CD14-positive monocyte (primary cell): ENCODE measurements around the gene DZANK1. TPM values are rescaled to one million over a fixed set of nuclear protein-coding genes. Genes with fewer than 3 reads are reported as not detected.

ENCODE experiments used
- DNase-seq, 3 donors: peaks; one replicate each; pipeline ENCODE4 v3.0.0-alpha.2; 2011 to 2022
- H2AFZ ChIP-seq: 2 replicates; pipeline ENCODE4 v1.6.0; 2012; ENCODE audit warnings: mild to moderate bottlenecking, low read depth, low read length, inconsistent platforms; ENCODE audit not compliant: insufficient read depth, poor library complexity, severe bottlenecking
- H3K27ac ChIP-seq, 2 donors: 1 replicate in 1 of 2; 2 replicates in 1 of 2; pipeline ENCODE4 v1.5.1; 2012 to 2013; ENCODE audit warnings: low read length in 2 of 2, control low read depth in 1 of 2, inconsistent platforms in 1 of 2, low read depth in 1 of 2, mild to moderate bottlenecking in 1 of 2
- H3K27me3 ChIP-seq, 2 donors: one replicate each; pipeline versions ENCODE4 v1.6.0 to v1.6.1; 2011 to 2013; ENCODE audit warnings: low read length in 2 of 2; ENCODE audit not compliant: control insufficient read depth in 2 of 2, insufficient read depth in 2 of 2
- H3K36me3 ChIP-seq, 2 donors: replicated peaks in 1 of 2; 1 replicate in 1 of 2; 2 replicates in 1 of 2; pipeline versions ENCODE4 v1.5.1 to v1.6.1; 2012 to 2013; ENCODE audit warnings: low read length in 2 of 2, control low read depth in 1 of 2, inconsistent platforms in 1 of 2, mild to moderate bottlenecking in 1 of 2; ENCODE audit not compliant: insufficient read depth in 2 of 2, control insufficient read depth in 1 of 2
- H3K4me1 ChIP-seq, 2 donors: 1 replicate in 1 of 2; 2 replicates in 1 of 2; pipeline versions ENCODE4 v1.5.1 to v1.6.1; 2012 to 2013; ENCODE audit warnings: low read length in 2 of 2, control low read depth in 1 of 2, inconsistent platforms in 1 of 2, mild to moderate bottlenecking in 1 of 2, moderate library complexity in 1 of 2; ENCODE audit not compliant: insufficient read depth in 2 of 2, control insufficient read depth in 1 of 2
- H3K4me2 ChIP-seq: replicated peaks from 2 replicates; pipeline ENCODE3; 2012; ENCODE audit warnings: low read length, moderate library complexity, mild to moderate bottlenecking; ENCODE audit not compliant: poor library complexity, severe bottlenecking; ENCODE audit errors: extremely low read depth
- H3K4me3 ChIP-seq, 3 experiments: fragments of 200-600 bp in 1 of 3; sonication (generic) in 1 of 3; replicated peaks in 1 of 3; 1 replicate in 2 of 3; 2 replicates in 1 of 3; pipeline ENCODE4 v1.5.1; 2011 to 2013; ENCODE audit warnings: low read length in 3 of 3, mild to moderate bottlenecking in 3 of 3, control low read depth in 2 of 3, low read depth in 2 of 3, inconsistent platforms in 1 of 3, moderate library complexity in 1 of 3
- H3K79me2 ChIP-seq: 2 replicates; pipeline ENCODE4 v1.6.0; 2012; ENCODE audit warnings: mild to moderate bottlenecking, control low read depth, inconsistent platforms, low read length, moderate library complexity; ENCODE audit not compliant: insufficient read depth
- H3K9ac ChIP-seq: 2 replicates; pipeline ENCODE4 v1.6.0; 2017; ENCODE audit warnings: low read length, mild to moderate bottlenecking; ENCODE audit not compliant: insufficient read depth, poor library complexity, severe bottlenecking
- H3K9me3 ChIP-seq, 2 donors: replicated peaks in 1 of 2; 1 replicate in 1 of 2; 2 replicates in 1 of 2; pipeline versions ENCODE4 v1.5.1 to v1.6.1; 2012 to 2013; ENCODE audit warnings: low read length in 2 of 2, control low read depth in 1 of 2; ENCODE audit not compliant: control insufficient read depth in 1 of 2, insufficient read depth in 1 of 2
- H4K20me1 ChIP-seq: 2 replicates; pipeline ENCODE4 v1.6.0; 2012; ENCODE audit warnings: mild to moderate bottlenecking, low read length, control low read depth, moderate library complexity; ENCODE audit not compliant: insufficient read depth
- H3K27ac Mint-ChIP-seq, 7 donors: one replicate each; pipeline ENCODE4 v1.8.0; 2020; ENCODE audit warnings: mild to moderate bottlenecking in 7 of 7, mixed read lengths in 7 of 7, moderate library complexity in 6 of 7, inconsistent platforms in 2 of 7
- H3K27me3 Mint-ChIP-seq, 3 donors: one replicate each; pipeline ENCODE4 v1.8.0; 2021 to 2022; ENCODE audit warnings: low read depth in 3 of 3, mild to moderate bottlenecking in 3 of 3, mixed read lengths in 3 of 3, moderate library complexity in 3 of 3, inconsistent platforms in 1 of 3
- H3K36me3 Mint-ChIP-seq, 2 donors: one replicate each; pipeline ENCODE4 v1.8.0; 2020; ENCODE audit warnings: mixed read lengths in 2 of 2, inconsistent platforms in 1 of 2, mild to moderate bottlenecking in 1 of 2
- H3K4me1 Mint-ChIP-seq: one replicate; pipeline ENCODE4 v1.8.0; 2020; ENCODE audit warnings: mild to moderate bottlenecking, mixed read lengths
- H3K4me3 Mint-ChIP-seq, 2 donors: one replicate each; pipeline ENCODE4 v1.8.0; 2020; ENCODE audit warnings: mild to moderate bottlenecking in 2 of 2, mixed read lengths in 2 of 2, moderate library complexity in 1 of 2
- H3K9me3 Mint-ChIP-seq, 7 donors: one replicate each; pipeline ENCODE4 v1.8.0; 2020 to 2022; ENCODE audit warnings: mixed read lengths in 7 of 7, mild to moderate bottlenecking in 6 of 7, moderate library complexity in 6 of 7, inconsistent platforms in 2 of 7
- WGBS: methylation state at CpG from one replicate; pipeline ENCODE4 v1.1.5; 2013; ENCODE audit warnings: missing lambda C conversion rate; ENCODE audit not compliant: insufficient coverage; 5-methylcytosine and 5-hydroxymethylcytosine counted together
- intact Hi-C, 2 donors: fragments of 100-400 bp; cut with micrococcal nuclease; formaldehyde crosslinking; loops; one replicate each; pipeline versions ENCODE4 v1.15.0 to v1.15.1; 2023
- polyA plus RNA-seq, 3 donors: library from polyadenylated mRNA; depleted of rRNA in 1 of 3; unstranded in 2 of 3; stranded (reverse) in 1 of 3; fragments of 300-500 nt in 2 of 3; fragments of >200 nt in 1 of 3; fragmentation: Illumina TruSeq in 2 of 3; gene quantifications; 1 replicate in 2 of 3; 2 replicates in 1 of 3; pipeline ENCODE4 v1.2.3, GENCODE V29; 2012 to 2021
- TF ChIP-seq, protein P1 (sequence below): fragments of 200-600 bp; IDR thresholded peaks from one replicate; pipeline ENCODE4 v1.8.0; 2022; ENCODE audit warnings: antibody characterized with exemption, mild to moderate bottlenecking

DZANK1 gene
- polyA plus RNA-seq, 3 donors, result 0.17 to 1.3 (median 0.69) TPM

DNA sequence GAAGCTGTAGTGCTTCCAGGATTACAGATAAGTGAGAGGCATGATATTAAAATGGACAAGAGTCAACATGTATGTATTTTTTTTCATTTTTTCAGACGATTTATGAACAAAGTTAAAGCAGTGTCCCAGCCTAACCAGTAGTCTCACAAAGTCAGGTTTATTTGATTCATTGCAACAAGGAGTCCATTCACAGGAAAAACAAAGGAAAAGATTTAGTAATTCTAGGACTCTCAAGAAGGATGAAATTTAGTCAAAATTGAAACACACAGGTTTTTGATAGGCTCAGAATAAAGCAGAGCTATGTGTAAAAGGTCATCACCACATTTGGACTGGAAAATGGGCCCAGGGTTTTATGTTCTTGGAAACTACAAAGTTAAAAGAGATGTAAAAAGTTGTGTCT lies 94.5 kb downstream of the DZANK1 start:
- H3K9ac ChIP-seq, result no peak overlapping the region
- no peaks in the 10 kb centered on the region for H3K4me1 ChIP-seq
- no peaks in the 10 kb centered on the region for H3K27me3 ChIP-seq
- H4K20me1 ChIP-seq, result no peaks in the 10 kb centered on the region
- H3K36me3 Mint-ChIP-seq, result no peaks in the 10 kb centered on the region
- H3K79me2 ChIP-seq, result no peaks in the 10 kb centered on the region
- H3K4me3 ChIP-seq, result no peak overlapping the region
- H3K27ac Mint-ChIP-seq, result no peak overlapping the region
- peaks cover 0 to 3% (median 0%) of the 10 kb centered on the region in 3 donors for H3K27me3 Mint-ChIP-seq
- no peak overlapping the region for H2AFZ ChIP-seq
- H3K4me2 ChIP-seq, result no peak overlapping the region
- WGBS, result no CpG with 5 or more reads among the region's 1 CpG
- intact Hi-C loops, result no loop called here
- peaks cover 0 to 7% (median 4%) of the 10 kb centered on the region in 7 donors for H3K9me3 Mint-ChIP-seq
- H3K4me3 Mint-ChIP-seq, result no peak overlapping the region
- no peaks in the 10 kb centered on the region for H3K36me3 ChIP-seq
- peaks cover 3% of the 10 kb centered on the region for H3K4me1 Mint-ChIP-seq
- no peaks in the 10 kb centered on the region for H3K9me3 ChIP-seq
- DNase-seq, result no peak
- no peak overlapping the region for H3K27ac ChIP-seq
- TF ChIP-seq, protein P1, sequence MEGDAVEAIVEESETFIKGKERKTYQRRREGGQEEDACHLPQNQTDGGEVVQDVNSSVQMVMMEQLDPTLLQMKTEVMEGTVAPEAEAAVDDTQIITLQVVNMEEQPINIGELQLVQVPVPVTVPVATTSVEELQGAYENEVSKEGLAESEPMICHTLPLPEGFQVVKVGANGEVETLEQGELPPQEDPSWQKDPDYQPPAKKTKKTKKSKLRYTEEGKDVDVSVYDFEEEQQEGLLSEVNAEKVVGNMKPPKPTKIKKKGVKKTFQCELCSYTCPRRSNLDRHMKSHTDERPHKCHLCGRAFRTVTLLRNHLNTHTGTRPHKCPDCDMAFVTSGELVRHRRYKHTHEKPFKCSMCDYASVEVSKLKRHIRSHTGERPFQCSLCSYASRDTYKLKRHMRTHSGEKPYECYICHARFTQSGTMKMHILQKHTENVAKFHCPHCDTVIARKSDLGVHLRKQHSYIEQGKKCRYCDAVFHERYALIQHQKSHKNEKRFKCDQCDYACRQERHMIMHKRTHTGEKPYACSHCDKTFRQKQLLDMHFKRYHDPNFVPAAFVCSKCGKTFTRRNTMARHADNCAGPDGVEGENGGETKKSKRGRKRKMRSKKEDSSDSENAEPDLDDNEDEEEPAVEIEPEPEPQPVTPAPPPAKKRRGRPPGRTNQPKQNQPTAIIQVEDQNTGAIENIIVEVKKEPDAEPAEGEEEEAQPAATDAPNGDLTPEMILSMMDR, result no peak

DNA sequence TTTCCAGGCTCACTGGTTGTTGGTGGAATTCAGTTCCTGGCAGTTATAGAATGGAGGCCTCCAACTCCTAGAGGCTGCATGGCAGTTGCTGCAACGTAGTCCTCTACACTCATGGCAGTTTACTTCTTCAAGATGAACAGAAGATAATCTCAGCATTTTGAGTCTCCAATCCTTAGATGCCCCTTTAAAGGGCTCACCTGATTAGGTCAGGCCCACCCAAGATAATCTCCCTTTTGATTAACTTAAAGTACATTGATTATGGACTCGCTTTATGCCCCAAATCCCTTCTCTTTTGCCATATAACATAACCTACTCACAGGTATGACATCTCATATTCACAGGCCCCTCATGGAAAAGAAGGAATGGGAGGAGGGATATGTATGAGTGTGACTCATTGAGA lies 102.1 kb downstream of the DZANK1 start:
- Mint-ChIP-seq H3K27me3 (peaks cover 1 to 4% (median 3%) of the 10 kb centered on the region in 3 donors), H3K4me1 (no peaks in the 10 kb centered on the region)
- no peak overlapping the region for H3K4me3 ChIP-seq

More for the DNA sequence above, 102.1 kb downstream of the DZANK1 start:
- H3K36me3 Mint-ChIP-seq, result peaks cover 0 to 1% of the 10 kb centered on the region in 2 donors
- H3K4me1 ChIP-seq, result no peaks in the 10 kb centered on the region
- H3K4me2 ChIP-seq, result no peak overlapping the region
- H3K4me3 Mint-ChIP-seq, result no peak overlapping the region
- no peak overlapping the region for H3K9ac ChIP-seq
- H4K20me1 ChIP-seq, result no peaks in the 10 kb centered on the region
- WGBS, result no CpG with 5 or more reads among the region's 2 CpGs
- no peak for DNase-seq
- no peak overlapping the region for H3K27ac Mint-ChIP-seq
- intact Hi-C loops, result no loop called here
- H3K27me3 ChIP-seq, result no peaks in the 10 kb centered on the region
- H3K9me3 ChIP-seq, result no peaks in the 10 kb centered on the region
- TF ChIP-seq, protein P1, result no peak
- H3K36me3 ChIP-seq, result no peaks in the 10 kb centered on the region
- H3K9me3 Mint-ChIP-seq, result peaks cover 0 to 3% (median 0%) of the 10 kb centered on the region in 7 donors
- peak overlapping the region; percentile 6 for H2AFZ ChIP-seq
- no peak overlapping the region for H3K27ac ChIP-seq
- no peaks in the 10 kb centered on the region for H3K79me2 ChIP-seq
